CD4-positive, alpha-beta memory T cell (primary cell): Measurements from ENCODE around the gene ATXN7L1. TPM values are rescaled to one million over a fixed set of nuclear protein-coding genes. Genes with fewer than 3 reads are reported as not detected.

Experiments used
- polyA plus RNA-seq, 2 donors: library from polyadenylated mRNA; unstranded; fragments of 300-500 nt; fragmentation: Illumina TruSeq; gene quantifications; one replicate each; pipeline ENCODE4 v1.2.3, GENCODE V29; 2021
- total RNA-seq, 2 experiments: library from RNA; stranded (reverse); gene quantifications; one replicate each; pipeline ENCODE4 v1.2.3, GENCODE V29; 2021

The ATXN7L1 gene
- total and polyA plus RNA-seq, 4 experiments from 2014 or later, result 8.7 to 62.2 (median 42.6) TPM

Other genes with a start within 250 kb of the ATXN7L1 start
- gene CDHR3, start 86.7 kb upstream of the ATXN7L1 start, total RNA-seq, result 10 to 100 TPM; 11.3 to 12.1 TPM
- gene CDHR3, start 86.7 kb upstream of the ATXN7L1 start, polyA plus RNA-seq, result 1 to 10 TPM; 1.3 to 2.1 TPM
- gene SYPL1, start 235.7 kb upstream of the ATXN7L1 start, total RNA-seq, result 10 to 100 TPM; 46.9 to 47.9 TPM
- gene SYPL1, start 235.7 kb upstream of the ATXN7L1 start, polyA plus RNA-seq, result 10 to 100 TPM; 75.5 to 78.3 TPM